GM19395 (cell line): Measurements from ENCODE around the gene CBX4.

Source experiments
- ATAC-seq: cut with Tn5 transposase; IDR thresholded peaks from one replicate; pipeline ENCODE4 v1.9.1; 2021; ENCODE audit warnings: mild to moderate bottlenecking, moderate library complexity; ENCODE audit not compliant: unreplicated experiment

Gene CBX4

DNA sequence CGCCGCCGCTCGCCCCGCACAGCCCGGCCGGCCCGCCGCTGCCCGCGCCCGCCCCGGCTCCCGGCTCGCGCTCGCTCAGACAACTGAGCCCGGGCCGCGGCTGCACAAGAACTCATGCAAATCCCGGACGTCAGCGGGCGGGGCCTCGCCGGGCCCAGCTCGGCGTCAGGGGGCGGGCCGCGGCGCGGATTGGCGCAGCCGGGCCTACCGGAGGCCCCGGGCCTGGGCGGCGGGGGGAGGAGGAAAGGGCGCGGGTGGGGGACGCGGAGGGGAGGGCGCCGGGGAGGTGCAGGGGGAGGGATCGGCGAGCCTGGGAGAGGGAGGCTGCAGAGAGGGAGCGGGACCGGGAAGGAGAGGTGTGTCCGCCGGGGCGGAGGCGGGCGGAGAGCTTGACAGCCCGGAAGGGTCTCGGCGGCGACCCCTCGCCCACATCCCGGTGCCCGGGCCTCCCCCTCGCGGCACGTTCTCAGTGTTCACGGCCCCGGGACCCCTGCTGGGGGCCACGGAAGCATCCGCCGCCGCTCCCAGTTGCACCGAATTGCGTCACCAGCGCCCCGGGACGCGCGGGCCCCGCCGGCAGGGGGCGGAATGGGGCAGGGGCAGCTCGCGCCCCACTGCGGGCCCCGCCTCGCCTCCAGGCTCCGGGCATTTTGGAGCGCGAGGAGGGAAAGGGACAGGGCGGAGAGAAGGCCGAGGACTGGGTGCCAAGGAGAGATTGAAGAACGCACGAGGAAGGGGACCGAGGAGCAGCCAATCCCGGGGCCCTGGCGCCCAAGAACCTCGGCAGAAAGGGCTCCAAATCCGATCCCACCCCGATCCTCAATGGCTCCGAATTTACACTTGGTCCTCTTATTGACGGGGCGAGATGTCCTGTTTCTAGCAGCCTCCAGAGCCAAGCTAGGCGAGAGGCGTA is at the start of gene CBX4:
CBX4 (minus strand) TSS at position 85 of the 913 bp plus-strand sequence. CDS start 189 bp downstream, outside the sequence.
- no peak for ATAC-seq

DNA sequence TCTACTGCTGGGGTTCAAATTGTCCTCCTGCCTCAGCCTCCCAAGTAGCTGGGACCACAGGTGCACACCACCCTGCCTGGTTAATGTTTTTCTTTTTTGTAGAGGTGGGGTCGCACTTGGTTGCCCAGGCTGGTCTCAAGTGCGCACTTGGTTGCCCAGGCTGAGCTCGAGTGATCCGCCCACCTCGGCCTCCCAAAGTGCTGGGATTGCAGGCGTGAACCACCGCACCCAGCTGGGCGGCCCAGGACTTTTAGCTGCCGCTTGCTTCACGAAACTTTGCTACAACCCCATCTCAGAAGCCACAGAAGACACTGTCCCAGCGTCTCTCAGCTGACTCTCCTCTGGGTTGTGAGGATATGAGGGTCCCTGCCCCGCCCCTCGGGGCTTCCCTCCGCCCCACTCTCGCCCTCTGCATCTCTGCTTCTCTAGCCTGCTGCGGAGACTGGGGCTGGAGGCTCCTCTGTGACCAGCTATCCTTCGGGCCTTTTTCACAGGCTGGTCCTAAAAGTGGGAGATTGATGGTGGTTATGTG is 48.8 kb upstream of the CBX4 start:
- ATAC-seq = no peak

DNA sequence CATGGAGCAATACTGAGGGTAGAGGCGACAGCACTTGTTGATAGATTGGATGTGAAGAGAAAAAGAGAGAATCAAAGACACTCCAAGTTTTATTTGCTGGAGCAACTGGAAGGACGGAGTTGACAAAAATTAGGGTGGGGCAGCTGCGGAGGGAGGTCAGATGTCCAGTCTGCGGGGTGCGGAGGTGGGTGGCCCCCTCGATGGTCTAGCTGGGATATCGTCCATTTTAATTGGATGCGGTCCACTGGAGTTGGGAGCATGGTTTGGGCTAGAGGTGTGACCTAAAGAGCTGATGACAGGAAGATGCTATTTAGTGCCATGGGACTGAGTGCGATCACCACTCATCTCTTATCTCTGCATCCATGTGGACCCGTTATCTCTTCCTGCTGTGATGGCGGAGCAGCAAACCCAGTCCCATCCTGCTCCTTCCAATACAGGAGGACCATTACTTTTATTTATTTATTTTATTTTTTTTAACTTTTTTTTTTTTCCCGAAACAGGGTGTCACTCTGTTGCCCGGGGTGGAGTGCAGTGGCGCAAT is 48.3 kb upstream of the CBX4 start:
- ATAC-seq = no peak

DNA sequence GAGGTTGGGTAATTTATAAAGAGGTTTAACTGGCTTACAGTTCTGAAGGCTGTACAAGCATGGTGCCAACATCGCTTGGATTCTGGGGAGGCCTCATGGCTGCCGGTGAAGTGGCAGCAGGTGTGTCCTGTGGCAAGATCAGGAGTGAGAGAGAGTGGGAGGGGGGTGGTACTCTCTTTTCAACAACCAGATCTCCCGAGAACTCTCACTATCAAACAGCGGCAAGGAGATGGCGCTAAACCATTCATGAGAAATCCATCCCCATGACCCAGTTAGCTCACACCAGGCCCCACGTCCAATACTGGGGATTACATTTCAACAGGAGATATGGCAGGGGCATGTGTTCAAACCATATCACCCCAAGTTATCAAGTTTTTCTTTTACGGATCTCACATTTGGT is 44.0 kb upstream of the CBX4 start:
- ATAC-seq = no peak

DNA sequence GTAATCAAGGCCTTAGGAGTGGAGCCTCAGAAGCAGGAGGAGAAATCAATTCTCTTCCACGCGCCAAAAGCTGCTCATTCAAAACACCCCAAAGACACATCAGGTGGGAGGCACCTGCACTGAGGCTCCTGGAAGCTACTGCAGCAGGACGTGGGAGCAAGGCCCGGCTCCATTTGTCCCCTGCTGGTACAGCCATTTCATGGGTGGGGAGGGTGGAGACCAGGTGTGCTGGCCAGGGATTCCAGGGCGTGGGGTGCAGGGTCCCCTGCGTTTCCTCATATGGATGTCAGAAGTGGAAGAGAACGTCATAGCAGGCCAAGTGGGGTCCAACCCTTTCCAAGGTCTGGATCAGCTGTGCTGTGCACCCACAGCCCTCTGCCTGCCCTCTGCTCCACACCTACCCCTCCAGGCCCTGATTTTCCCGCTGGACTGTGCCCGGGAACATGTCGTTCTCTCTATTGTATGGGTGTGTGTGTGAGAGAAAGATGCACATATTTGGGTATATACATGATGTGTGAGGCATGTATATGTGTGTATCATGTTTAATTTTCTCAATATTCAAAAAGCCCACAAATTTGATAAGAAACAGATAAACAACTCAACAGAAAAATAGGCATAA is 39.2 kb upstream of the CBX4 start:
- ATAC-seq = no peak

DNA sequence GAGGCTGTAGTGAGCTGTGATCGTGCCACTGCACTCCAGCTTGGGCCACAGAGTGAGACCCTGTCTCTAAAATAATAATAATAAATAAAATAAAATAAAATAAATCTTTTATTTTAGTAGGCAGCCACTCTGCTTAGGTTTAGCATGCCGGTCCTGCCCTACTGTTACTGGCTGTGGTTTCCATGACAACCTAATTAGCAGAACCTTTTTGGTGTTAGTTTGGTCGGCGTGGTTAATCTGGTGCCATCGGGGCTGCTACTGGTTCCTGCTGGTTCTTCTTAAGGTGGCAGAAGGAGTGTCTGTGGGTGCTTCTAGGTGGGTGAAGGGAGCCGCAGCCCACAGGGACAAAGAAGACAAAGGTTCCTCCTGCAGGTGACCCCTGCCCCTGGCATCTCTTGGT is 37.8 kb upstream of the CBX4 start:
- ATAC-seq = no peak

DNA sequence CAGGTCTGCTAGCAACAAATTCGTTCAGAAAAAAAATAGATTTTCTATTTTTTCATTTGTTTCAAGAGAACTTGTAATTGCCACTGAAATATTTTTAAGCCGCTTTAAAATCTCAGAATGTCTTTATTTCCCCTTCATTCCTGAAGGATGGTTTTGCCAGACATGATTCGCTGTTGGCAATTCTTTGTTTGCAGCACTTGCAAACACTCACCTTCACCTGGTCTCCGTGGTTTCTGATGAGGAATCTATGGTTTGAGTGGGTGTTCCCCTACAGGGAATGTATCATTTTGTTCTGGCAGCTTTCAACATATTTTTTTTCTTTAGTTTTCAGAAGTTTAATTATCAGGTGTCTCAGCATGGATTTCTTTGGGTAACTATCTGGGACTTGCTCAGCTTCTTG is 36.3 kb upstream of the CBX4 start:
- ATAC-seq = no peak

DNA sequence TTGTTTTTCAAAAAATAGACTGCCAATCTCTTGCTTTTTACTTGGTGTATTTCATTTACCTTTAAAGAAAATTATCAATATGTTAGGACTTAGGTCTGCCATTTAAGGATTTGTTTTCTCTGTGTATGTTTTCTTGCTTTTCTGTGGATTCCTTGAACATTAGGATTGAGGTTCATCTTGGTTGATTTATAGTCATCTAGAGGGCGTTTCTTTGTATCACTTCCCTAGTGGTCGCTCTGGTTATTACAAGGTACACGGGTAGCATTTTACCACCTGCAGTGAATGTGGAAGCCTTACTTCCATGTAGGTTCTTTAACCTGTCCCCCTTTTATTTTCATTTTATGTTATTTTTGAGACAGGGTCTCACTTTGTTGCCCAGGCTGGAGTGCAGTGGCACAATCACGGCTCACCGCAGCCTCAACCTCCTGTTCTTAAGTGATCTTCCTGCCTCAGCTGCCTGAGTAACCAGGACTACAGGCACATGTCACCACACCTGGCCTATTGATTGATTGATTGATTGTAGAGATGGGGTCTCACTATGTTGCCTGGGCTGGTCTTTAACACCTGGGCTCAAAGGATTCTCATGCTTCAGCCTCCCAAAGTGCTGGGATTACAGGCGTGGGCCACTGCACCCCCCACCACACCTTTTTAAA is 35.2 kb upstream of the CBX4 start:
- no peak for ATAC-seq

DNA sequence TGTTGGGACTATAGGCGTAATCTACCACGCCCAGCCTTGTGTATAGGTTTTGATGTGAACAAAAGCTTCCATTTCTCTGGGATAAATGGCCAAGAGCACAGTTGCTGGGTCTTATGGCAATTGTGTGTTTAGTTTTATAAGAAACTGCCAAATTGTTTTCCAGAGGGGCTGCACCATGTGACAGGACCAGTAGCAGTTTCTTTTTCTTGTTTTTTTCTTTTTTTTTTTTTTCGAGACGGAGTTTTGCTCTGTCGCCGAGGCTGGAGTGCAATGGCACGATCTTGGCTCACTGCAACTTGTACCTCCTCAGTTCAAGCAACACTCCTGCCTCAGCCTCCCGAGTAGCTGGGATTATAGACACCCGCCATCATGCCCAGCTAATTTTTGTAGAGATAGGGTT is 34.3 kb upstream of the CBX4 start:
- ATAC-seq = no peak

DNA sequence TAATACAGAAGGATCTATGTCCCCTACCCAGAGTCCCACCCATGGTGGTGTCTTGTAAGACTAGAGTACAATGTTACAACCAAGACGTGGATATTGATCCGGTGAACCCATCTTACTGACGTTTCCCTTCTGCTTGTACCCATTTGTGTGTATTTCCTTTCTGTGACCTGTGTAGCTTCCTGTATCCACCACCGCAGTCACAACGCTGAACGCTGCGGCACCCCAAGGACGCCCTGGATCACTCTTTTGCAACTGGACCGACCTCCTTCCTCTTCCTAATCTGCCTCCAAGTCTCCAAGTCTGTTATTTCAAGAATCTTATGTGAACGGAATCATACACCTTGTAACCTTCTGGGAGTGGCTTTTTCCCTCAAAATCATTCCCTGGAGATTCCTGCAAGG is 33.5 kb upstream of the CBX4 start:
- ATAC-seq = no peak

DNA sequence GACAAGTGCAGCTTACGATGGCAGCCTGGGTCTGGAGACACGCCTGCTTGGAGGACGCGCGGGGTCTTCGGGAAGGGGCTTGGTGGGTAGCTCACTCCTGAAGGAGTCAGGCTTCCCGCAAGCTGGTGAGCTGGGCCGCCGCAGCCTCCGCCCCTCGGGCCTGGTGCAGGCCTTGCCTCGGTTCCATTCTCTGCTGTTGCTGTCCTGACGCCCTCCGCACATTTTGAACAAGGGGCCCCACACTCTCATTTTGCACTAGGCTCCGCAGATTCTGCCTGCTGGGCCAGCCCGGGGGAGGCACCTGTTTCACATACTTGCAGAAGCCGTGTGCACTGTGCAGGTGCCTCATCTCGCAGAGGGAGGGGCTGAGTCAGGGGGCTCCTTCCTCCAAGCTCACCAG is 31.9 kb upstream of the CBX4 start:
- ATAC-seq = no peak

DNA sequence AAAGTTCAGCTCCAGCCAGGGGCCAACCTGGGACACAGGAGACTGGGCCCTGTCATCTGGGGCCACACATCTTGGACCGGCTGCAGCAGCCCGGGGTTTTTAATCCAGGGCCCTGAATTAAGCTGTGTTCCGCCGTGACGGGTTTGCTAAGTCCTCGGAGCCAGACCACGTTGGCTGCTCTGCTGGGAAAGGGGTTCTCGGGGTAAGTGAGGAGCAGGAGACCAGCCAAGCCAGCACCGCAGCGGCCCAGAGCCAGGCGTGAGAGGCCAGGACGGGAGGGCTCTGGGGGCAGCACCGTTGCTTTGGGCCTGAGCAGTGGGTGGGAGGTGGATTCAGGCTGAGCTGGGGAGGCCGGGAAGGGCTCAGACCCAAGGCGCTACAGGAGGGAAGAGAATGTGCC is 31.3 kb upstream of the CBX4 start:
- ATAC-seq = no peak

DNA sequence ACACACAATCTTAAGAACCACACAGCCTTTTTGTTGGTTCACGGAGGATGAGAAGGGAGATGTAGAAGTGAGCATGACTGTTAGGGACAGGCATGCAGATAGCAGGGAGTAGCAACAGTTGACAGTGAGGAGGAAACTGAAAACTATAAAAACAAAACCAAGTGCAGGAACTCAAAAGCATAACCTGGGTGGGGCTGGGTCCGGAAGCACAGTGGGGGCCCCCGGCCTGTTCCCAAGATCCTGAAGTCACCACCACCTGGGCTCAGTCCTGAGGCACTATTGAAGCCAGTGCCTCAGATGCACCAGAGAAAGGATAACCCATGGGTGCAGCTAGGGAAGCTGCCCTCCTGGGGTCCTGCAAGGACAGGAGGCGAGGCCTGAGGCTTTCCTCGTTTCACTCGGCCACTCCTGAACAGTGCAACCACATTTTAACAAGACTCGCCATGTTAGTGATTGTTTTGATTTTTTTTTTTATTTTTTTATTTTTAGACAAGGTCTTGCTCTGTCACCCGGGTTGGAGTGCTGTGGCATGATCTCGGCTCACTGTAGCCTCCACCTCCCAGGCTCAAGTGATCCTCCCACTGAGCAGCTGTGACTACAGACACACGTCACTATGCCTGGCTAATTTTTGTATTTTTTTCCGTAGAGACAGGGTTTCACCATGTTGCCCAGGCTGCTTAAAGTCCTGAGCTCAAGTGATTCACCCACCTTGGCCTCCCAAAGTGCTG is 27.7 kb upstream of the CBX4 start:
- no peak for ATAC-seq

DNA sequence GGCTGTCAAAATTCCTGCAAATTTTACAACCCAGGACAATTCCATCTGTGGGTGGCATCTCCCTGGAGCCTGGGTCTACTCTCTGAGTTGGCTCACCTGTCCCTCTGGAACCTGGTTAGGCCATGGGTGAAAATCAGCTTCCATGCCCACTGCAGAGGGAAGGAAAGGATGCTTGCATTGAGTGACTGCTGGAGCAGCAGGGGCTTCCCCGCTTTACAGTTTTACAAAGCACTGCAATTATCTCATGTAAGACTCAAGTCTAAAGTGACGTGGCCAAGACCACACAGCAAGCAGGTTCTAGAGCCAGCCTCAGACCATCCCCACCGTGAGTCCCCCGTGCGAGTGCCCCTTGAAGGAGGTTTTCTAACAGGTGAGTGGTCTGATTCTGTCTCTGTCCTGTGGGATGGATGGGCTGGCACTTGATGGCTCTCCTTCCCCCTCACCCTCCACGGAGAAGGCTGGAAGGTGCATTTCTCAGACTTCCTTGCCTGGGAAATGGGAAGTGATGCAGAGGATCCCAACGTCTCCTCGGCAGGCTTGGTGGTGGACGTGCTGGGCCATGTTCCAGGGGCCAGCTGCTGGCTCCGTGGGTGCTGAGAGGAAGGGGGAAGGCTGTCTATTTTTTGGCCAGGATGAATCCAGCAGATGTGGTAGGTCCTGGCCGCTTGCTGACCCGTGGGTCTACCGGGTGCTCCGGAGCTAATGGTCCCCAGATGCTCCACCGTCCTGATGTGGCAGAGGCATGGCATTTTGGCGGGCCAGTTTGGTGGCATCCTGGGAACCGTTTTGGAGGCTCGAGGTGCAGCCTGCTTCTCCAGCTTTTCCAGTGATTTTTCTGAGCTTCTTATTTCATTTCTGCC is 26.3 kb upstream of the CBX4 start:
- ATAC-seq = no peak

DNA sequence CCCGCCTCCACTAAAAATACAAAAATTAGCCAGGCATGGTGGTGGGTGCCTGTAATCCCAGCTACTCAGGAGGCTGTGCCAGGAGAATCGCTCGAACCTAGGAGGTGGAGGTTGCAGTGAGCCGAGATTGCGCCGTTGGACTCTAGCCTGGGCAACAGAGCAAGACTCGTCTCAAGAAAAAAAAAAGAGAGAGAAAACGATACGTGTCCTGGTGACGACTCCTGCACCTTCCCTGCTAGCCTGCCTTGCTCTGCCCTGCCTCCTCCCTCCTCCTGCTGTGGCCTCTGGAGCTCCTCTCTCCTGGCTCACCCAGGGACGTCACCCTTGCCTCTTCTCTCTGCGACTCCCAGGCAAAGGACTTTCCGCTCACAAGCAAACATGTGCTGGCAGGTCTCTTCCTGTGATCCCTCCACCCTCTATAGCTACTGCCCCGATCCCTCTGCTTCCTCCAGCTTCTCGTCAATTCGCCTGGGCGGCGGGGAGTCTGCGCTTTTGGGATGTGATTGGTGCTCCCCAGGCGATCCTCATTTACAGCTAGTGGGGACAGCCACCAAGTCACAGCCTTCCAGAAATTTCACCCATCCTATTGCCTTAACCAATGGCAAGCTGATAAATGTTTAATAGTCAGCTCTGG is 25.5 kb upstream of the CBX4 start:
- no peak for ATAC-seq

DNA sequence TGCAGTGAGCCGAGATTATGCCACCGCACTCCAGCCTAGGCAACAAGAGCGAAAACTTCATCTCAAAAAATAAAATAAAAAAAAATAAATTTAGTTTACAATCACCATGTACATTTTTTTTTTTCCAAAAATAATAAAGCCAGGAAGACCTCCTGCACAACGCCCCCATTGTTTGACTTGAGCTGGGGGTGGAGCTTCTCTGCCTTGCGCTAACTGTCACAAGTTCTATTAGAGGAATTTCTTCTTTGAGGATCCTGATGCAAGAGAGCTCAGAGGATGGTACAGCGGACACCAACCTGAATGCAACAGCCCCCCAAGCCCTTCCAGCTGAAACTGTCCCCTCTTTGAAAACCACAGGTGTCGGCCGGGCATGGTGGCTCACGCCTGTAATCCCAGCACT is 24.9 kb upstream of the CBX4 start:
- no peak for ATAC-seq

DNA sequence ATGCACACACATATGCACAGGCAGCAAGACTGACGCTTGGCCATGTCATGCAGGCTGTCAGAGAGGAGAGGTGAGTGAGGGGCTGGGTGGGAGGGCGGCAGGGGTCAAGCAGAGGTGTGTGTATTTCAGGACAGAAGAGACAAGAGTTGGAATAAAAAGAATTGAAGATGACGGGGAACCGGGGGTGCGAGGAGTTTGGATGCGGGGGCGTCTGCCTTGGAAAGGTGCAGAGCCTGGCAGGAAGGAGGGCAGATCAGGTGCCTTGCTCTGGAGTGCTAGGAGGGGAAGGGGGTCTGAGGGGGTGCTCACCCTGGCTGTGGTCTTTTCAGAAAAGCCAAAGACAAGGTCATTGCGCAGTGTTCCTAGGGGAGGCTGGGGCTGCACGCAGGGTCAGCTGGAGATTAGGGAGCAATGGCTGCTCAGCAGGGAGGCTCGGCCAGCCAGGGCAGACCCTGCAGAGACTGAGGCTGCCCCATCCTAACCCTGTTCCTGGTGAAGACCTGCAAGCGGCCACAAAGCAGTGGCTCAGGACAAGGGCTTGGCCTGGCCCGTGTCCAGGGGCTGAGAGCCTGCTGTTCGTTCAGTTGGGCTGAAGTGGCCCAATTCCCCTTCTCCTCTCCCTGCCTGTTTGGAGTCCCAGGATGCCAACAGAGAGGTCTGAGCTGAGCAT is 23.7 kb upstream of the CBX4 start:
- no peak for ATAC-seq

DNA sequence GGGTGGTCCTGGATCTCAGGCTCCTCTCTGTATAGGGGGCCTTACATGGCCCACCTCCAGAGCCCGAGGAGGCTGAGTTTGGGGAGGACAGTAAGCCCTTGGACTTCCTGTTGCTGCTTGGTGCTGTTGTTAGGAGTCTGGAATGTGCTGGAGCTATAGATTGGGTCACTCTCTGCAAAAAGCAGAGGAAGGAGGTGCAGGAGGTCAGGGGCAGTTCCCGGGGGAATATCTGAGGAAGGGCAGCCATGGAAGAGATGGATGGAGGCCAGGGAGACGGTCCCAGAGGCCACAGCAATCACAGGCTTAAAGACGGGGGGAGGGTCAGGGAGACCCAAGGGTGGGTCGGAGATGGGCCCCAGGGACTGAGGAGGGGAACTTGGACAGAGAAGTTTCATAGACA is 23.0 kb upstream of the CBX4 start:
- no peak for ATAC-seq
